ENCODE results near the gene CIART. TPM values are rescaled to one million over a fixed set of nuclear protein-coding genes. Genes with fewer than 3 reads are reported as not detected.

The CIART gene
- total RNA-seq, 1 donor from 2014 or later = 2.9 TPM

- no peak for DNase-seq (ENCODE audit: low read depth)
- FAIRE-seq = no peak
- H3K27me3 ChIP-seq (ENCODE audit: control insufficient read depth, insufficient read depth, low read length) = no peaks in the 10 kb centered on the region
- no peak for TF ChIP-seq CTCF (IDR thresholded peaks at IDR 0.05; ENCODE audit: insufficient read depth, low read length, severe bottlenecking)
- no peaks in the 10 kb centered on the region for H3K36me3 ChIP-seq (ENCODE audit: control insufficient read depth, insufficient read depth, low read length)
- no peak overlapping the region for H3K4me3 ChIP-seq (ENCODE audit: low read depth, low read length)
These were observed 32.4 kb upstream of the CIART start for GRCh38 chr1:150249936-150250335.

- no peak for TF ChIP-seq CTCF (IDR thresholded peaks at IDR 0.05; ENCODE audit: insufficient read depth, low read length, severe bottlenecking)
- FAIRE-seq (no peak), DNase-seq (ENCODE audit: low read depth) (no peak)
- Histone ChIP-seq H3K27me3 (ENCODE audit: control insufficient read depth, insufficient read depth, low read length) (no peaks in the 10 kb centered on the region), H3K36me3 (ENCODE audit: control insufficient read depth, insufficient read depth, low read length) (no peaks in the 10 kb centered on the region), H3K4me3 (ENCODE audit: low read depth, low read length) (no peak overlapping the region)
These were observed 26.2 kb upstream of the CIART start for GRCh38 chr1:150256198-150256553.

GRCh38 chr1:150256554-150257341, 25.6 kb upstream of the CIART start:
- no peak for DNase-seq (ENCODE audit: low read depth)
- H3K4me3 ChIP-seq (ENCODE audit: low read depth, low read length) = no peak overlapping the region
- H3K36me3 ChIP-seq (ENCODE audit: control insufficient read depth, insufficient read depth, low read length) = no peaks in the 10 kb centered on the region
- no peaks in the 10 kb centered on the region for H3K27me3 ChIP-seq (ENCODE audit: control insufficient read depth, insufficient read depth, low read length)
- FAIRE-seq = no peak
- TF ChIP-seq CTCF (IDR thresholded peaks at IDR 0.05; ENCODE audit: insufficient read depth, low read length, severe bottlenecking) = no peak

GRCh38 chr1:150257624-150258585, 24.4 kb upstream of the CIART start, which contains the start of gene CA14:
CA14 (plus strand) TSS chr1:150257774; CDS start chr1:150258129, 355 bp downstream.
- no peak for TF ChIP-seq CTCF (IDR thresholded peaks at IDR 0.05; ENCODE audit: insufficient read depth, low read length, severe bottlenecking)
- H3K4me3 ChIP-seq (ENCODE audit: low read depth, low read length) = no peak within 1 kb of the TSS
- H3K36me3 ChIP-seq (ENCODE audit: control insufficient read depth, insufficient read depth, low read length) = no peaks in the 10 kb centered on the region
- H3K27me3 ChIP-seq (ENCODE audit: control insufficient read depth, insufficient read depth, low read length) = no peaks in the 10 kb centered on the region
- FAIRE-seq (no peak), DNase-seq (ENCODE audit: low read depth) (no peak)

GRCh38 chr1:150259217-150259616, 23.1 kb upstream of the CIART start:
- no peaks in the 10 kb centered on the region for H3K36me3 ChIP-seq (ENCODE audit: control insufficient read depth, insufficient read depth, low read length)
- no peak for TF ChIP-seq CTCF (IDR thresholded peaks at IDR 0.05; ENCODE audit: insufficient read depth, low read length, severe bottlenecking)
- H3K4me3 ChIP-seq (ENCODE audit: low read depth, low read length) = no peak overlapping the region
- DNase-seq (ENCODE audit: low read depth) = no peak
- H3K27me3 ChIP-seq (ENCODE audit: control insufficient read depth, insufficient read depth, low read length) = no peaks in the 10 kb centered on the region
- no peak for FAIRE-seq

Data from bronchial epithelial cell (primary cell).